Stimulated activated CD4-positive, alpha-beta T cell treated with anti-CD3 and anti-CD28 coated beads, TNF-alpha, amount 100 ng/mL, for 1 hour (primary cell): ENCODE data around the gene NUP88.
"Not testable (repeated sequence)": the region's sequence is repeated elsewhere in the genome, so short reads cannot be mapped to it uniquely, and the experiment has no call there.

ENCODE experiments used
- DNase-seq, 3 donors: peaks; one replicate each; pipeline ENCODE4 v3.0.0-alpha.2; 2020; ENCODE audit warnings: low read depth in 3 of 3, low spot score in 1 of 3

Gene NUP88

GRCh38 chr17:5419356-5419958 is at the start of gene NUP88:
NUP88 (minus strand) TSS chr17:5419662; CDS start chr17:5419650, 12 bp downstream.
- peak; percentile 80 to 87 (median 87) for DNase-seq

GRCh38 chr17:5468075-5468473 is 48.6 kb upstream of the NUP88 start:
- no peak for DNase-seq

- no peak for DNase-seq
Observed at GRCh38 chr17:5467416-5467815, 48.0 kb upstream of the NUP88 start.

- DNase-seq, result no peak
Observed at GRCh38 chr17:5466295-5466694, 46.8 kb upstream of the NUP88 start.

- DNase-seq, result no peak
Observed at GRCh38 chr17:5464717-5465507, 45.5 kb upstream of the NUP88 start.

- no peak for DNase-seq
Observed at GRCh38 chr17:5446786-5447185, 27.3 kb upstream of the NUP88 start.

GRCh38 chr17:5444209-5444608 is 24.7 kb upstream of the NUP88 start:
- no peak for DNase-seq

GRCh38 chr17:5443728-5444127 is 24.3 kb upstream of the NUP88 start:
- no peak for DNase-seq

GRCh38 chr17:5439446-5439764 is 19.9 kb upstream of the NUP88 start:
- no peak for DNase-seq

- peak; percentile 66 to 90 (median 84) for DNase-seq
Observed at GRCh38 chr17:5438716-5439445, 19.4 kb upstream of the NUP88 start, which contains the start of gene C1QBP. C1QBP (minus strand) TSS chr17:5439155; CDS start chr17:5439073, 82 bp downstream.

- no peak for DNase-seq
Observed at GRCh38 chr17:5437721-5438317, 18.4 kb upstream of the NUP88 start.

GRCh38 chr17:5435781-5436315 is 16.4 kb upstream of the NUP88 start:
- not testable (repeated sequence) for DNase-seq

GRCh38 chr17:5434984-5435383 is 15.5 kb upstream of the NUP88 start:
- no peak for DNase-seq

- DNase-seq, result no peak
Observed at GRCh38 chr17:5431949-5432556, 12.6 kb upstream of the NUP88 start.

GRCh38 chr17:5431234-5431633 is 11.8 kb upstream of the NUP88 start:
- not testable (repeated sequence) for DNase-seq

GRCh38 chr17:5430413-5430999 is 11.0 kb upstream of the NUP88 start:
- no peak for DNase-seq

GRCh38 chr17:5429191-5429887 is 9.9 kb upstream of the NUP88 start:
- no peak for DNase-seq

GRCh38 chr17:5425826-5426225 is 6.4 kb upstream of the NUP88 start:
- no peak for DNase-seq

- no peak for DNase-seq
Observed at GRCh38 chr17:5424909-5425308, 5.4 kb upstream of the NUP88 start.

- no peak for DNase-seq
Observed at GRCh38 chr17:5422505-5422904, 3.0 kb upstream of the NUP88 start.
